ENCODE measurements around the gene SDR9C7. TPM values are rescaled to one million over a fixed set of nuclear protein-coding genes. Genes with fewer than 3 reads are reported as not detected.

SDR9C7 gene
- total RNA-seq, 1 experiment from 2014 or later, result not detected

GRCh38 chr12:56947633-56948456, 13.6 kb upstream of the SDR9C7 start:
- RAD21 ChIA-PET (ENCODE audit: low non-redundant PET in 1 of 2, low total read pairs in 2 of 2, uncharacterized antibody in 2 of 2, unreplicated experiment in 2 of 2), result no interaction called here
- Histone ChIP-seq H3K36me3 (ENCODE audit: control insufficient read depth in 1 of 2, insufficient read depth in 2 of 2, low read length in 2 of 2) (no peaks in the 10 kb centered on the region), H3K9me2 (ENCODE audit: insufficient read depth) (no peaks in the 10 kb centered on the region), H3K9ac (ENCODE audit: low read length) (no peak overlapping the region), H3K4me1 (ENCODE audit: control insufficient read depth in 1 of 2, insufficient read depth in 2 of 2, low read length in 2 of 2) (peaks cover 0 to 5% of the 10 kb centered on the region in 2 experiments; a peak in 1 of 4 replicates), H3K9me3 (ENCODE audit: control insufficient read depth in 1 of 2, insufficient read depth in 1 of 2, low read depth in 1 of 2, low read length in 2 of 2) (no peaks in the 10 kb centered on the region), H2AFZ (ENCODE audit: low read depth, low read length, poor library complexity, severe bottlenecking) (no peak overlapping the region), H3K27ac (ENCODE audit: low read depth, low read length) (no peak overlapping the region), H3K4me2 (ENCODE audit: low read length) (no peak overlapping the region), H3K4me3 (replicated peaks in 1 of 2; ENCODE audit: low read depth in 1 of 2, low read length in 2 of 2) (no peak overlapping the region), H4K20me1 (ENCODE audit: insufficient read depth) (no peaks in the 10 kb centered on the region), H3K79me2 (ENCODE audit: insufficient read depth, low read length) (no peaks in the 10 kb centered on the region), H3K27me3 (ENCODE audit: insufficient read depth, low read length) (no peaks in the 10 kb centered on the region)
- CTCF ChIA-PET, result interaction anchor here (0.8 kb wide), 1 partner anchor 53 kb away, joined by 3 read pairs; no protein-coding TSS in a partner anchor
- peak; percentile 63; the same call in 1 of the 2 replicates for ATAC-seq
- intact Hi-C loops (cut with micrococcal nuclease), result loop anchor here (5.0 kb wide), 1 partner anchor 39 kb away; no protein-coding TSS in a partner anchor
- BruUV-seq (replicated peaks), result no TSS peak
- no peak for TF ChIP-seq ZBTB33 (IDR thresholded peaks at IDR 0.05; ENCODE audit: extremely low read depth, insufficient replicate concordance, low read length)
- TF ChIP-seq CBX3 (IDR thresholded peaks at IDR 0.05; ENCODE audit: low read depth), result 0 out of 2 replicates have a peak, but pooled peaks have one; percentile 12
- TF ChIP-seq RAD21 (IDR thresholded peaks at IDR 0.05; ENCODE audit: low read depth), result peak; percentile 70
- TF ChIP-seq EZH2 (IDR thresholded peaks at IDR 0.05), result no peak
- TF ChIP-seq CTCF (IDR thresholded peaks at IDR 0.05 in 2 of 3, conservative IDR thresholded peaks at IDR 0.05 in 1 of 3; ENCODE audit: borderline replicate concordance in 1 of 3, insufficient read depth in 1 of 3, low read depth in 2 of 3, low read length in 2 of 3), result peak; percentile 6 to 49 (median 34); a peak in 4 of 6 replicates
- TF ChIP-seq FOSL1 (IDR thresholded peaks at IDR 0.05; ENCODE audit: low read depth), result no peak
- TF ChIP-seq POLR2A (IDR thresholded peaks at IDR 0.05; ENCODE audit: borderline replicate concordance, extremely low read depth, insufficient read depth, insufficient read length), result no peak
- POLR2A ChIA-PET, result no interaction called here
- DNase-seq (ENCODE audit: low read depth, low spot score), result peak; percentile 8
